GM12878 (cell line): ENCODE measurements around the gene FMNL2. TPM values are rescaled to one million over a fixed set of nuclear protein-coding genes. Genes with fewer than 3 reads are reported as not detected.

ENCODE experiments used
- ATAC-seq: fragments of 200-7000 bp; cut with Tn5 transposase; 3 replicates; pipeline ENCODE4 v1.9.1; 2020; ENCODE audit warnings: mild to moderate bottlenecking, moderate library complexity
- BruUV-seq: library from RNA; stranded (reverse); fragments of 400-500 nt; replicated peaks from 2 replicates; lab custom pipeline; 2021; lab: Mats Ljungman, UMichigan
- CTCF ChIA-PET: fragments of 300-600 bp; sonication (Branson Sonifier 250); formaldehyde crosslinking; extraction: SDS; loops from one replicate; lab custom pipeline; 2021; ENCODE audit warnings: inconsistent platforms; lab: Yijun Ruan, JAX
- POLR2A ChIA-PET: fragments of 350-600 bp; formaldehyde crosslinking; extraction: SDS; loops from one replicate; lab custom pipeline; 2021; ENCODE audit warnings: inconsistent platforms; lab: Charles Lee
- RAD21 ChIA-PET: fragments of 300-600 bp; sonication (Branson Sonifier 250); formaldehyde crosslinking; loops from one replicate; lab custom pipeline; 2023; ENCODE audit warnings: antibody characterized with exemption; ENCODE audit not compliant: unreplicated experiment; lab: Charles Lee
- SMC1A ChIA-PET: fragments of 300-600 bp; sonication (Branson Sonifier 250); formaldehyde crosslinking; loops from one replicate; lab custom pipeline; 2023; ENCODE audit not compliant: unreplicated experiment, uncharacterized antibody; lab: Charles Lee
- DNase-seq: peaks from one replicate; pipeline ENCODE4 v3.0.0-alpha.2; 2011; ENCODE audit warnings: low read depth, low spot score
- FAIRE-seq: peaks from 3 replicates; lab custom pipeline; 2011; peaks lifted over from hg19 to GRCh38; lab: Jason Lieb, UNC
- H2AFZ ChIP-seq: 2 replicates; pipeline ENCODE4 v1.6.0; 2011; ENCODE audit warnings: low read depth, low read length, control low read depth; ENCODE audit not compliant: control insufficient read depth
- H3K27ac ChIP-seq: 2 replicates; pipeline ENCODE4 v1.5.1; 2011; ENCODE audit warnings: control low read depth; ENCODE audit not compliant: control insufficient read depth, insufficient read depth
- H3K27me3 ChIP-seq, 2 experiments: replicated peaks in 1 of 2; 2 replicates each; pipeline versions ENCODE4 v1.6.0 to v1.6.1; 2011; ENCODE audit warnings: low read length in 1 of 2; ENCODE audit not compliant: control insufficient read depth in 2 of 2, insufficient read depth in 2 of 2
- H3K36me3 ChIP-seq, 2 experiments: 2 replicates each; pipeline ENCODE4 v1.5.1; 2011; ENCODE audit warnings: low read length in 1 of 2; ENCODE audit not compliant: control insufficient read depth in 2 of 2, insufficient read depth in 2 of 2
- H3K4me1 ChIP-seq: 2 replicates; pipeline ENCODE4 v1.6.1; 2011; ENCODE audit warnings: mild to moderate bottlenecking, low read length, moderate library complexity, mixed read lengths; ENCODE audit not compliant: control insufficient read depth, insufficient read depth
- H3K4me2 ChIP-seq: 2 replicates; pipeline ENCODE4 v1.6.0; 2011; ENCODE audit warnings: control low read depth; ENCODE audit not compliant: control insufficient read depth, insufficient read depth
- H3K4me3 ChIP-seq: fragments of 200-600 bp; sonication (generic); 2 replicates; pipeline ENCODE4 v1.5.1; 2016
- H3K79me2 ChIP-seq: 2 replicates; pipeline ENCODE4 v1.6.0; 2011; ENCODE audit warnings: low read length; ENCODE audit not compliant: control insufficient read depth, insufficient read depth
- H3K9ac ChIP-seq: 2 replicates; pipeline ENCODE4 v1.8.0; 2011; ENCODE audit warnings: low read length, control low read depth, mixed read lengths; ENCODE audit not compliant: control insufficient read depth, insufficient read depth
- H3K9me3 ChIP-seq: replicated peaks from 3 replicates; pipeline ENCODE4 v1.5.1; 2011; ENCODE audit warnings: mild to moderate bottlenecking, low read length; ENCODE audit not compliant: control insufficient read depth, insufficient read depth
- H4K20me1 ChIP-seq: 2 replicates; pipeline ENCODE4 v1.6.0; 2011; ENCODE audit not compliant: control insufficient read depth, insufficient read depth
- FOXK2 ChIP-seq: fragments of 450-650 bp; IDR thresholded peaks from 2 replicates; pipeline ENCODE4 v1.6.1; 2017; ENCODE audit warnings: mild to moderate bottlenecking, moderate library complexity
- HDAC2 ChIP-seq: fragments of 200-600 bp; sonication (generic); IDR thresholded peaks from 2 replicates; pipeline ENCODE4 v1.6.1; 2017
- NFIC ChIP-seq: IDR thresholded peaks from 2 replicates; pipeline ENCODE4 v1.6.1; 2012; ENCODE audit warnings: low read depth, mild to moderate bottlenecking, inconsistent platforms, low read length, moderate library complexity
- RAD51 ChIP-seq: fragments of 450-650 bp; IDR thresholded peaks from 2 replicates; pipeline ENCODE4 v1.6.1; 2016; ENCODE audit warnings: moderate library complexity, mild to moderate bottlenecking, inconsistent platforms
- SIX5 ChIP-seq: IDR thresholded peaks from 2 replicates; pipeline ENCODE4 v1.6.1; 2011; ENCODE audit warnings: mild to moderate bottlenecking, low read depth, low read length, moderate library complexity; ENCODE audit not compliant: severe bottlenecking
- SMAD5 ChIP-seq: IDR thresholded peaks from 2 replicates; pipeline ENCODE4 v1.6.1; 2016; ENCODE audit warnings: antibody characterized with exemption, low read depth
- STAT1 ChIP-seq: fragments of 450-650 bp; conservative IDR thresholded peaks from 2 replicates; pipeline ENCODE4 v1.6.1; 2014; ENCODE audit warnings: antibody characterized with exemption, mild to moderate bottlenecking
- ZBTB11 ChIP-seq: fragments of 450-650 bp; formaldehyde crosslinking; IDR thresholded peaks from 2 replicates; pipeline ENCODE4 v1.5.0; 2022; ENCODE audit warnings: mild to moderate bottlenecking, missing genetic modification characterization
- ZNF24 ChIP-seq: fragments of 450-650 bp; IDR thresholded peaks from 2 replicates; pipeline ENCODE4 v1.6.1; 2017; ENCODE audit warnings: antibody characterized with exemption, mild to moderate bottlenecking
- WGBS: methylation state at CpG from one replicate; pipeline ENCODE4 v1.1.6; 2016; ENCODE audit warnings: low lambda C conversion rate; ENCODE audit not compliant: insufficient replicate concordance, insufficient coverage; ENCODE audit errors: missing lambda C conversion rate; 5-methylcytosine and 5-hydroxymethylcytosine counted together
- in situ Hi-C: fragments of 300-500 bp; cut with MboI; formaldehyde crosslinking; loops from 9 replicates; pipeline ENCODE4 v1.14.3; 2018; ENCODE audit warnings: mixed read lengths
- intact Hi-C: fragments of 100-400 bp; cut with micrococcal nuclease; formaldehyde crosslinking; loops from one replicate; pipeline ENCODE4 v1.14.2; 2022; ENCODE audit not compliant: unreplicated experiment
- polyA plus RNA-seq, 11 experiments: library from polyadenylated mRNA; depleted of rRNA in 4 of 11; unstranded in 6 of 11; stranded (reverse) in 5 of 11; fragments of >200 nt; fragmentation: Nextera tagmentation in 4 of 11; fragmentation: Illumina TruSeq in 1 of 11; extraction: Ambion mirVana in 4 of 11; extraction: Trizol in 1 of 11; gene quantifications; 1 replicate in 1 of 11; 2 replicates in 10 of 11; pipeline versions ENCODE4 v1.2.1 to v1.2.3, GENCODE V29; 2011 to 2016; ENCODE audit warnings: inconsistent platforms in 2 of 11, missing spikeins in 2 of 11, low read depth in 1 of 11
- total RNA-seq, 4 experiments: library from RNA; depleted of rRNA in 3 of 4; stranded (reverse); fragments of >200 nt in 3 of 4; fragmentation: Illumina TruSeq in 1 of 4; extraction: Trizol in 1 of 4; gene quantifications; 2 replicates each; pipeline versions ENCODE4 v1.2.1 to v1.2.3, GENCODE V29; 2013 to 2021

Gene FMNL2
- total and polyA plus RNA-seq, 10 of the 15 experiments (the other 5 are each of a cell fraction or from before 2014, with no cell fraction given), result 0.13 to 9.9 (median 0.35) TPM

- in situ Hi-C loops (no loop called here), intact Hi-C loops (no loop called here)
- ChIA-PET CTCF (interaction anchor here (0.6 kb wide), 1 partner anchor 91 kb away, joined by 3 read pairs; no protein-coding TSS in a partner anchor), SMC1A (interaction anchor here (0.9 kb wide), 1 partner anchor 25 kb away, joined by 3 read pairs; no protein-coding TSS in a partner anchor), POLR2A (no interaction called here)
- Histone ChIP-seq H3K4me1 (no peaks in the 10 kb centered on the region), H3K36me3 (no peaks in the 10 kb centered on the region), H3K27me3 (no peaks in the 10 kb centered on the region), H4K20me1 (no peaks in the 10 kb centered on the region), H3K9me3 (no peaks in the 10 kb centered on the region), H2AFZ (no peak overlapping the region)
- DNase-seq, result no peak
- no peak for ATAC-seq
- TF ChIP-seq ZNF24 (no peak), SIX5 (no peak), NFIC (no peak), HDAC2 (no peak), FOXK2 (no peak), ZBTB11 (no peak), SMAD5 (no peak), STAT1 (no peak), RAD51 (no peak)
- TF ChIP-seq, all 136 proteins: peak for 0
- Histone ChIP-seq H3K27ac (no peak overlapping the region), H3K4me3 (no peak overlapping the region), H3K4me2 (no peak overlapping the region), H3K9ac (no peak overlapping the region), H3K79me2 (no peaks in the 10 kb centered on the region)
- RAD21 ChIA-PET, result no interaction called here
- 52% methylated on average over 2 of the region's 2 CpGs for WGBS
- FAIRE-seq, result no peak
- no TSS peak for BruUV-seq
These were observed 265.7 kb downstream of the FMNL2 start for GRCh38 chr2:152600697-152601096.
